HEK293 (cell line): ENCODE results near the gene CYP27B1.

Experiments
- FEZF1 ChIP-seq: fragments of 450-650 bp; formaldehyde crosslinking; IDR thresholded peaks from 2 replicates; pipeline ENCODE4 v1.5.1; 2016; ENCODE audit warnings: missing biosample characterization, missing genetic modification characterization
- SCRT2 ChIP-seq: fragments of 450-650 bp; formaldehyde crosslinking; IDR thresholded peaks from 2 replicates; pipeline ENCODE4 v1.5.1; 2016; ENCODE audit warnings: missing biosample characterization, missing genetic modification characterization
- SP2 ChIP-seq: fragments of 450-650 bp; formaldehyde crosslinking; IDR thresholded peaks from 2 replicates; pipeline ENCODE4 v1.5.1; 2016; ENCODE audit warnings: missing biosample characterization, missing genetic modification characterization
- ZBTB1 ChIP-seq: fragments of 450-650 bp; formaldehyde crosslinking; IDR thresholded peaks from 2 replicates; pipeline ENCODE4 v1.5.1; 2016; ENCODE audit warnings: missing biosample characterization, missing genetic modification characterization
- ZBTB8A ChIP-seq: fragments of 450-650 bp; formaldehyde crosslinking; IDR thresholded peaks from 2 replicates; pipeline ENCODE4 v1.5.1; 2016; ENCODE audit warnings: missing biosample characterization, missing genetic modification characterization
- ZNF362 ChIP-seq: fragments of 450-650 bp; formaldehyde crosslinking; IDR thresholded peaks from 2 replicates; pipeline ENCODE4 v1.5.1; 2016; ENCODE audit warnings: missing biosample characterization, missing genetic modification characterization
- ZNF423 ChIP-seq: fragments of 450-650 bp; formaldehyde crosslinking; IDR thresholded peaks from 2 replicates; pipeline ENCODE4 v1.5.1; 2016; ENCODE audit warnings: missing biosample characterization, missing genetic modification characterization
- ZNF510 ChIP-seq: fragments of 450-650 bp; formaldehyde crosslinking; IDR thresholded peaks from 2 replicates; pipeline ENCODE4 v1.5.1; 2018; ENCODE audit warnings: mild to moderate bottlenecking, missing genetic modification characterization, missing biosample characterization; ENCODE audit not compliant: insufficient replicate concordance
- ZNF530 ChIP-seq: fragments of 450-650 bp; formaldehyde crosslinking; IDR thresholded peaks from 2 replicates; pipeline ENCODE4 v1.5.1; 2016; ENCODE audit warnings: low read depth, missing biosample characterization, missing genetic modification characterization
- TF ChIP-seq, protein P1 (sequence below): fragments of 450-650 bp; formaldehyde crosslinking; IDR thresholded peaks from 2 replicates; pipeline ENCODE4 v1.5.1; 2016; ENCODE audit warnings: missing biosample characterization, missing genetic modification characterization
- TF ChIP-seq, protein P2 (sequence below): sonication (generic); formaldehyde crosslinking; IDR thresholded peaks from 2 replicates; pipeline ENCODE4 v1.8.1; 2022; ENCODE audit warnings: mild to moderate bottlenecking, moderate library complexity, missing genetic modification reagents
- TF ChIP-seq, protein P3 (sequence below): fragments of 450-650 bp; formaldehyde crosslinking; IDR thresholded peaks from 2 replicates; pipeline ENCODE4 v1.5.1; 2016; ENCODE audit warnings: missing biosample characterization, missing genetic modification characterization, low read depth
- TF ChIP-seq, protein P4 (sequence below): fragments of 450-650 bp; formaldehyde crosslinking; IDR thresholded peaks from 2 replicates; pipeline ENCODE4 v1.5.1; 2016; ENCODE audit warnings: missing biosample characterization, missing genetic modification characterization

GRCh38 chr12:57760347-57760982 lies 6.4 kb downstream of the CYP27B1 start:
- TF ChIP-seq, protein P1, sequence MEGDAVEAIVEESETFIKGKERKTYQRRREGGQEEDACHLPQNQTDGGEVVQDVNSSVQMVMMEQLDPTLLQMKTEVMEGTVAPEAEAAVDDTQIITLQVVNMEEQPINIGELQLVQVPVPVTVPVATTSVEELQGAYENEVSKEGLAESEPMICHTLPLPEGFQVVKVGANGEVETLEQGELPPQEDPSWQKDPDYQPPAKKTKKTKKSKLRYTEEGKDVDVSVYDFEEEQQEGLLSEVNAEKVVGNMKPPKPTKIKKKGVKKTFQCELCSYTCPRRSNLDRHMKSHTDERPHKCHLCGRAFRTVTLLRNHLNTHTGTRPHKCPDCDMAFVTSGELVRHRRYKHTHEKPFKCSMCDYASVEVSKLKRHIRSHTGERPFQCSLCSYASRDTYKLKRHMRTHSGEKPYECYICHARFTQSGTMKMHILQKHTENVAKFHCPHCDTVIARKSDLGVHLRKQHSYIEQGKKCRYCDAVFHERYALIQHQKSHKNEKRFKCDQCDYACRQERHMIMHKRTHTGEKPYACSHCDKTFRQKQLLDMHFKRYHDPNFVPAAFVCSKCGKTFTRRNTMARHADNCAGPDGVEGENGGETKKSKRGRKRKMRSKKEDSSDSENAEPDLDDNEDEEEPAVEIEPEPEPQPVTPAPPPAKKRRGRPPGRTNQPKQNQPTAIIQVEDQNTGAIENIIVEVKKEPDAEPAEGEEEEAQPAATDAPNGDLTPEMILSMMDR (tag by site-specific recombination): no peak
- TF ChIP-seq SCRT2 (tag by site-specific recombination) (no peak), SP2 (no peak), ZNF510 (no peak), ZNF362 (tag by site-specific recombination) (no peak), ZBTB1 (no peak), FEZF1 (tag by site-specific recombination) (no peak), ZBTB8A (tag by site-specific recombination) (no peak), ZNF530 (no peak), ZNF423 (no peak)
- TF ChIP-seq, protein P2, sequence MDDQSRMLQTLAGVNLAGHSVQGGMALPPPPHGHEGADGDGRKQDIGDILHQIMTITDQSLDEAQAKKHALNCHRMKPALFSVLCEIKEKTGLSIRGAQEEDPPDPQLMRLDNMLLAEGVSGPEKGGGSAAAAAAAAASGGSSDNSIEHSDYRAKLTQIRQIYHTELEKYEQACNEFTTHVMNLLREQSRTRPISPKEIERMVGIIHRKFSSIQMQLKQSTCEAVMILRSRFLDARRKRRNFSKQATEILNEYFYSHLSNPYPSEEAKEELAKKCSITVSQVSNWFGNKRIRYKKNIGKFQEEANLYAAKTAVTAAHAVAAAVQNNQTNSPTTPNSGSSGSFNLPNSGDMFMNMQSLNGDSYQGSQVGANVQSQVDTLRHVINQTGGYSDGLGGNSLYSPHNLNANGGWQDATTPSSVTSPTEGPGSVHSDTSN (CRISPR knock-in tag): no peak
- TF ChIP-seq, protein P3, sequence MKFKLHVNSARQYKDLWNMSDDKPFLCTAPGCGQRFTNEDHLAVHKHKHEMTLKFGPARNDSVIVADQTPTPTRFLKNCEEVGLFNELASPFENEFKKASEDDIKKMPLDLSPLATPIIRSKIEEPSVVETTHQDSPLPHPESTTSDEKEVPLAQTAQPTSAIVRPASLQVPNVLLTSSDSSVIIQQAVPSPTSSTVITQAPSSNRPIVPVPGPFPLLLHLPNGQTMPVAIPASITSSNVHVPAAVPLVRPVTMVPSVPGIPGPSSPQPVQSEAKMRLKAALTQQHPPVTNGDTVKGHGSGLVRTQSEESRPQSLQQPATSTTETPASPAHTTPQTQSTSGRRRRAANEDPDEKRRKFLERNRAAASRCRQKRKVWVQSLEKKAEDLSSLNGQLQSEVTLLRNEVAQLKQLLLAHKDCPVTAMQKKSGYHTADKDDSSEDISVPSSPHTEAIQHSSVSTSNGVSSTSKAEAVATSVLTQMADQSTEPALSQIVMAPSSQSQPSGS (tag by site-specific recombination): no peak
- TF ChIP-seq, protein P4, sequence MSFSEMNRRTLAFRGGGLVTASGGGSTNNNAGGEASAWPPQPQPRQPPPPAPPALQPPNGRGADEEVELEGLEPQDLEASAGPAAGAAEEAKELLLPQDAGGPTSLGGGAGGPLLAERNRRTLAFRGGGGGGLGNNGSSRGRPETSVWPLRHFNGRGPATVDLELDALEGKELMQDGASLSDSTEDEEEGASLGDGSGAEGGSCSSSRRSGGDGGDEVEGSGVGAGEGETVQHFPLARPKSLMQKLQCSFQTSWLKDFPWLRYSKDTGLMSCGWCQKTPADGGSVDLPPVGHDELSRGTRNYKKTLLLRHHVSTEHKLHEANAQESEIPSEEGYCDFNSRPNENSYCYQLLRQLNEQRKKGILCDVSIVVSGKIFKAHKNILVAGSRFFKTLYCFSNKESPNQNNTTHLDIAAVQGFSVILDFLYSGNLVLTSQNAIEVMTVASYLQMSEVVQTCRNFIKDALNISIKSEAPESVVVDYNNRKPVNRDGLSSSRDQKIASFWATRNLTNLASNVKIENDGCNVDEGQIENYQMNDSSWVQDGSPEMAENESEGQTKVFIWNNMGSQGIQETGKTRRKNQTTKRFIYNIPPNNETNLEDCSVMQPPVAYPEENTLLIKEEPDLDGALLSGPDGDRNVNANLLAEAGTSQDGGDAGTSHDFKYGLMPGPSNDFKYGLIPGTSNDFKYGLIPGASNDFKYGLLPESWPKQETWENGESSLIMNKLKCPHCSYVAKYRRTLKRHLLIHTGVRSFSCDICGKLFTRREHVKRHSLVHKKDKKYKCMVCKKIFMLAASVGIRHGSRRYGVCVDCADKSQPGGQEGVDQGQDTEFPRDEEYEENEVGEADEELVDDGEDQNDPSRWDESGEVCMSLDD (tag by site-specific recombination): no peak
